GM08714 (cell line): ENCODE data around the gene SPRY2.

ENCODE experiments used
- H3K4me3 ChIP-seq: fragments of 200-500 bp; sonication (Bioruptor generic); 2 replicates; pipeline ENCODE4 v1.5.1; 2014; ENCODE audit warnings: mild to moderate bottlenecking, low read length, inconsistent platforms
- ZNF274 ChIP-seq: IDR thresholded peaks from 2 replicates; pipeline ENCODE4 v1.6.1; 2012; ENCODE audit warnings: mild to moderate bottlenecking, low read depth, low read length

SPRY2 gene

GRCh38 chr13:80339912-80340650 is 845 bp downstream of the SPRY2 start:
- no peak for TF ChIP-seq ZNF274
- peak overlapping the region; percentile 68 for H3K4me3 ChIP-seq

DNA sequence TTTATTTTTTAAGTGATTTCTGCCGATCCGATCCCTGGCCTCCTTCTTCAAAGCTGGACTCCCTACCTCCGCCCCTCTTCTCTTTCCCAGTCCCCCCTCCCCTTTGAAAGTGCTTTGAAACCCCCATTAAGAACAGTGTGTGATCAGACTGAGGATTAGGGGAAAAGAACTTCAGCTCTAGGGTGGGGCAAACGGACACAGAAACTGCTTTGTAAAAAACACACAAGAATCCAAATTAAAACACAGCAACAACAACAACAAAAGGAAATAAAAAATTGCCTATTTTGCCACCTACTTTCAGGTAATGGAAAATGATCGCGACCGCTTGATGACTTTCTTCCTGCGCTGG is 1.4 kb downstream of the SPRY2 start:
- peak overlapping the region; percentile 68 for H3K4me3 ChIP-seq
- no peak for TF ChIP-seq ZNF274

DNA sequence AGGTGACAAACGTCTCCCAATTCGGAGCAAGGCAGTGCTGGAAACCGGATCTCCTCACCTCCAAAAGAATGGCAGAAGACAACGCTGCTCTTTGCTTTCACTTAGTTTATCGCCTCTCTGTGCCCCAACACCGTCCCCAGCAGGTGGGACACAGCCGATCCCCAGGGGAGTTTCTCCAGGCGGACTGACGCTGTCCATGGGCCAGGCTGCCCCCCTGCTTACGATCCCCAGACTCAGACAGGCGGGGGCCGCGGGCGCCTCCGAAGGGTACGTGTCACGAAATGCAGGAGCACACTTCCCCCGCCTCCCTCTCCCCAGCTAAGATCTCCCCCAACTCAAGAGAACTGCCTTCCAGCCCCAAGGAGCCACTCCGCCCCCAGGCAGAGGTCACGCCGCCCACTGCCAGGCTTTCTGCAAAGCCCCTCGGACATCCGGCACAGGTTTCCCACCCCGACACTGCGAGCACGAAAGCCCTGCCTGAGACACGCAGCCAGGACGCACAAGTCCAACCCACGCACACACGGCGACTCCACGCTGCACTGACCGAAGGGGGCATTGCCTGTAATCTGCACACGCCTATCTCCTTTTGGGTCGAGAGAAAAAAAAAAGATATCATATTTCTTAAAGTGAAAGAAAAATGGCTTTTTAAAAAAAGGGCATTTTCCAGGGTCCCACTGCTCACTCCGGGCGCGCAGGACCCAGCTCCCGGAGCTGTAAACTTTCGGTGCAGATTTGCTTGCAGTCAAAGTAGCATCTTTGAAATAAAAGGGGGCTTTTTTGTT is 2.0 kb downstream of the SPRY2 start:
- peak overlapping the region; percentile 68 for H3K4me3 ChIP-seq
- TF ChIP-seq ZNF274, result no peak

- no peak for TF ChIP-seq ZNF274
- H3K4me3 ChIP-seq, result peak overlapping the region; percentile 68; the same call in 1 of the 2 replicates
These were observed 3.4 kb downstream of the SPRY2 start for GRCh38 chr13:80337288-80338081.

- no peak overlapping the region for H3K4me3 ChIP-seq
- TF ChIP-seq ZNF274, result no peak
These were observed 4.1 kb downstream of the SPRY2 start for GRCh38 chr13:80336776-80337287.

DNA sequence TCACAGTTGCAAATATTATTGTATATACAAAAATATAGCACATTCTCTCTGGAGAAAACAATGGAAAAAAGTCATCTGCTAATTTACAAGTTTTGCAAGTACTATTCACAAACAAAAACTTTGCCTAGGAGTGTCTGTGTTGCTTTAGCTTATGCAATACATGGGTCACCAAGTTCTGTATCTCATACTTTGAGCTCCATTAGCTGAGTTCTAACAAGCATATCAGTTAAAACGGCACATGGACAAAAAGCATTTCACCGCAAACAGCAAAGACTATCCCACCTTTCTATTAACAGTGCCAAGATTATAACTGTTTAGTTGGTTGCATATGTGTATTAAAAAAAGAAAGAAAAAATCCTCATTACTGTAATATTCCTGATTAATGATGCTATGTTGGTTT is 4.6 kb downstream of the SPRY2 start:
- no peak overlapping the region for H3K4me3 ChIP-seq
- no peak for TF ChIP-seq ZNF274

DNA sequence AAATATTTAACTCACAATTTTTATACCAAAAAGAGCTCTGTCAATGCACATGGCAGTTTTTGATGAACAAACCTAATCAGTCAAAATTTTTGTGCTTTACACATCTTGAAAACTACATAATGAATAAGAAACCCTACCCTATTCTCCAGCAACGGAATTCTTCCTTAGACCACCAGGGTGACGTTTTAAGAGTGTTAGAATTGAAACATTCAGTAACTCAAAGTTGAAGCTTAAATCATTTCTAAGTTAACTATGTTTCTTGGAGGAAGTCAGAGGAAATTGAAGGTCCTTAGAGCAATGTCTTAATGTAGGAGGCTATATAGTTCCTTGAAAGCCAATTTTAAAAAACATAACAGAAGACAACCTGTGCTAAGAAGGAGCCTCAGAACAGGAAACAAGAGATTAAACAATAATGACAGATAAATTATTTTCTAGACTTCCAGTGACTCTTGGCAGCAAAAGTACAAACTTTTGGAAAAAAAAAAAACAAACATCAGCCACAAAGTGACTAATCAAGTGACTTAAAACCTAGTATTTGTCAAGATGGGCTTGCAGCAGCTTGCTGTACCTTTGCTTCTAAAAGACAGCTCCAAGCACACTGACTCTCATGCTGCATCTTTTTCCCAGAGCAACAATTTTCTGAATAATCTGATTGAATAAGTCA is 6.2 kb downstream of the SPRY2 start:
- H3K4me3 ChIP-seq, result no peak overlapping the region
- no peak for TF ChIP-seq ZNF274

GRCh38 chr13:80331984-80332383 is 8.9 kb downstream of the SPRY2 start:
- H3K4me3 ChIP-seq, result no peak overlapping the region
- no peak for TF ChIP-seq ZNF274

- no peak overlapping the region for H3K4me3 ChIP-seq
- no peak for TF ChIP-seq ZNF274
These were observed 11.7 kb downstream of the SPRY2 start for GRCh38 chr13:80329250-80329649.

GRCh38 chr13:80319004-80319403 is 21.9 kb downstream of the SPRY2 start:
- TF ChIP-seq ZNF274, result no peak
- H3K4me3 ChIP-seq, result no peak overlapping the region

DNA sequence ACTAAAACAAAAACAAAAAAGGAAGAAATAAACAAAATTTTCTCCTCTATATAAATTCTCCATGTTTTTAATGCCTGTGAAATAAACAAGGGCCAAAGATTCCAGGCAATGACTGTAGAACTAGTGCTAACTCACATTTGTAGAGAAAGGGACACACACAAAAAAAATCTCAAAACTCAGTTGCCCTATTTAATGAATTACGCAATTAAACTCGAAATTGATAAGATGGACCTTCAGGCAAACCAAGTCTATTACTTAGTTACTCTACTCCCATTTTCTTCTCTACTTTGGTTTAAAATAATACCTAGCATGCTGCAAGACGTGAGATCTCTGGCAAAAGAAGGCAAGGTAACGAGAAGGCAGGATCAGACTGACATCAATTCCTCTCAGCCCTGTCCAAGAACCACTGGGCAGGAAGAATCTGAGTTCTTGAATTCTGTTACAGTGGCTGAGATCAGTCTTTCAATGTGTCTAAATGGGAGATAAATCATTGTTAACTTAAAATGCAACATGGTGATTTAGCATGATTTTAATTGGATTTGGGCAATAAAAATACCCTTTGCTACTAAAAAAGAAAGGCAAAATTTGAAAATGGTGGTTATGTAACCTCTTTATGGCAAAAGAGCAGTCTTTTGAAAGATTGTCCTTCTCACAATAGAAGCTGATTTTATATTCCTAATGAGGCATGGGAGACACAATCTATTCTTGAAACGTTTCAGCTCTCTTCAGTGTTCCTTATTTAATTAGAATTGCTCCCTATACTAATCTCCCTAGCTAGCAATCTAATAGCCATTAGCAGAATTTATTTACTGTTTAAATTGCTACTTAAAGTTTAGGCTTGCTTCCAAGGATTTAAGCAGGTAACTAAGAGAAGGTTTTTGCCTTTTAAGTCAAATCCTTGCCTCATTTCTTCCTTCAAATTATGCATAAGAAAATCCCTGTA is 25.9 kb downstream of the SPRY2 start:
- TF ChIP-seq ZNF274, result no peak
- H3K4me3 ChIP-seq, result no peak overlapping the region

DNA sequence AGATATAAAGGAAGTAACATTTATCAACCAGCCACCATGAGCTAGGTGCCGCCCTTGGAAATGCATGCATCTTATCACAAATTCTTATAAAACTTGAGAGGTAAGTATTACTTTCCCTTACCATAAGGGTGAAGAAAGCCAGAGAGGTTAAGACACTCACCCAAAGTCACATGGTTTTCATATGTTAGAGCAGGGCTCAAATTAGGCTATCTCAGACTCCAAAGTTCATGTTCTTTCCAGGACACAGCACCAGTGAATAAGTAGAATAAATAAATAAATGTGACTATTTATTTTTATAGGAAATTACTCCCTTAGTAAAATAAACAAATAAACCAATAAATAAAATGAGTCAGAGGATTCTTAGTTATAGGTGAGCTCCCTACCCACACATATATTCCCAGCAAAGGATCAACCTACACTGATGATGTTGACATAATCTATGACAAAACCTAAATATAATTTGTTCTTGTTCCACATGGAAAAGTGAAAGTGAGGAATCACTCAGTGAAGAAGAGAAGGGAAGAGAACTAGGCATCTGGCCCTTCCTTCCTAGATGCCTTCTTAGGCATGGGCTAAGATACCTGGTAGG is 27.2 kb downstream of the SPRY2 start:
- TF ChIP-seq ZNF274, result no peak
- H3K4me3 ChIP-seq, result no peak overlapping the region

GRCh38 chr13:80312967-80313366 is 28.0 kb downstream of the SPRY2 start:
- H3K4me3 ChIP-seq, result no peak overlapping the region
- TF ChIP-seq ZNF274, result no peak
